Heart right ventricle (tissue), 16 donors: ENCODE measurements around the gene POLR2H. TPM values are rescaled to one million over a fixed set of nuclear protein-coding genes. Genes with fewer than 3 reads are reported as not detected.

Experiments
- ATAC-seq, 8 donors: fragments of 200-7000 bp; cut with Tn5 transposase; one replicate each; pipeline ENCODE4 v1.9.1; 2020; ENCODE audit warnings: mild to moderate bottlenecking in 8 of 8, moderate library complexity in 8 of 8, moderate number of reproducible peaks in 1 of 8
- DNase-seq, 2 donors: peaks; one replicate each; pipeline ENCODE4 v3.0.0-alpha.2; 2020
- H3K27ac ChIP-seq, 10 donors: fragments of 200-600 bp; sonication (generic) in 2 of 10; one replicate each; pipeline versions ENCODE4 v1.5.0 to v1.8.0; 2020 to 2022; ENCODE audit warnings: mild to moderate bottlenecking in 3 of 10
- H3K27me3 ChIP-seq, 7 donors: fragments of 200-600 bp; one replicate each; pipeline ENCODE4 v1.8.0; 2021 to 2022; ENCODE audit warnings: mild to moderate bottlenecking in 2 of 7
- H3K36me3 ChIP-seq, 9 donors: fragments of 200-600 bp; sonication (generic) in 1 of 9; one replicate each; pipeline versions ENCODE4 v1.5.0 to v1.8.0; 2020 to 2022; ENCODE audit warnings: mild to moderate bottlenecking in 2 of 9
- H3K4me1 ChIP-seq, 9 donors: fragments of 200-600 bp; sonication (generic) in 1 of 9; one replicate each; pipeline versions ENCODE4 v1.5.0 to v1.8.0; 2020 to 2022; ENCODE audit warnings: mild to moderate bottlenecking in 4 of 9
- H3K4me3 ChIP-seq, 10 donors: fragments of 200-600 bp; sonication (generic) in 2 of 10; one replicate each; pipeline versions ENCODE4 v1.5.0 to v1.8.0; 2020 to 2022; ENCODE audit warnings: mild to moderate bottlenecking in 7 of 10, moderate library complexity in 2 of 10
- H3K9me3 ChIP-seq, 11 donors: fragments of 200-600 bp in 10 of 11; sonication (generic) in 2 of 11; one replicate each; pipeline versions ENCODE4 v1.5.0 to v1.8.0; 2013 to 2022; ENCODE audit warnings: mild to moderate bottlenecking in 2 of 11, control low read depth in 1 of 11, moderate library complexity in 1 of 11
- CTCF ChIP-seq, 9 donors: fragments of 200-600 bp; sonication (generic) in 2 of 9; IDR thresholded peaks; one replicate each; pipeline versions ENCODE4 v1.5.0 to v1.8.0; 2021 to 2022; ENCODE audit warnings: antibody characterized with exemption in 9 of 9, mild to moderate bottlenecking in 5 of 9, moderate library complexity in 1 of 9
- WGBS, 2 donors: extraction: QIAGEN DNeasy Blood & Tissue Kit; methylation state at CpG; one replicate each; pipeline ENCODE4 v1.1.7; 2013; ENCODE audit warnings: inconsistent platforms in 1 of 2; 5-methylcytosine and 5-hydroxymethylcytosine counted together
- intact Hi-C, 10 donors: fragments of 100-400 bp; cut with DNase I; formaldehyde crosslinking; loops; one replicate each; pipeline versions ENCODE4 v1.11.1 to v1.14.2; 2022
- polyA plus RNA-seq, 2 donors: library from polyadenylated mRNA; stranded (reverse); fragments of 200-250 nt; gene quantifications; one replicate each; pipeline ENCODE4 v1.2.3, GENCODE V29; 2013
- total RNA-seq, 10 donors: library from RNA; stranded (reverse); fragmentation: NEBNext Ultra II Directional in 3 of 10; extraction: Animal tissue kit (Norgen Biotek cat#: 25700) in 3 of 10; gene quantifications; one replicate each; pipeline versions ENCODE4 v1.2.1 to v1.2.4, GENCODE V29; 2021 to 2023
- donor health status: Arrhythmogenic right ventricular cardiomyopathy.
- donor health status: ischemic (EF 13 %, LVEDD 7.1; RV severe dilation, severe dysfunction).
- donor health status: healthy with polysubstance abuse.
- donor health status: DM: no; HTN: yes; CAD: no.
- donor health status: DM: no; HTN: no; CAD: no.
- donor health status: ischemic (EF 25% LVEDD 6.9; RV normal size, moderate dysfunction).
- donor health status: ischemic (EF 25% LVEDD 5.7; RV mildly dilated, moderate dysfunction).
- donor health status: healthy.
- donor health status: DM: yes; HTN: yes; CAD: no.
- donor health status: Ischemic cardiomyopathy.
- donor health status: ischemic (EF 35%, LVEDD 5.7; RV mildly dilated, moderate dysfunction).
- donor health status: nonischemic (EF 11% LVEDD 7.7; RV severe dilation, severe dysfunction).
- donor health status: DM: yes; HTN: yes; CAD: no.
- donor health status: PGD.
- donor health status: ischemic (EF 29% LVEDD 5.4; RV normal size, mild dysfunction).
- donor health status: nonischemic (EF 23%, LVEDD 6.1; RV moderate dilation, normal function).

The POLR2H gene
- total and polyA plus RNA-seq, 12 donors = 17.4 to 63.7 (median 24.5) TPM

GRCh38 chr3:184389384-184389783, 27.9 kb downstream of the POLR2H start:
- Histone ChIP-seq H3K9me3 (no peaks in the 10 kb centered on the region), H3K27me3 (peaks cover 0 to 23% (median 10%) of the 10 kb centered on the region in 7 donors), H3K27ac (no peak overlapping the region), H3K36me3 (peaks cover 0 to 28% (median 0%) of the 10 kb centered on the region in 9 donors), H3K4me1 (no peaks in the 10 kb centered on the region), H3K4me3 (no peak overlapping the region)
- no peak for TF ChIP-seq CTCF (IDR thresholded peaks at IDR 0.05)
- intact Hi-C loops = loop anchor here in 1 of 10 donors (10.0 kb wide), 1 partner anchor 385 kb away; no protein-coding TSS in a partner anchor
- DNase-seq = no peak
- ATAC-seq = no peak
- 47 to 61% methylated on average over 5 of the region's 5 CpGs for WGBS, 2 donors

- no peak for DNase-seq
- H3K36me3 ChIP-seq = peaks cover 0 to 26% (median 0%) of the 10 kb centered on the region in 9 donors
- no peak overlapping the region for H3K27ac ChIP-seq
- WGBS, 2 donors = 90 to 93% methylated on average over 4 to 5 of the region's 5 CpGs
- intact Hi-C loops = loop anchor here in 1 of 10 donors (10.0 kb wide), 1 partner anchor 385 kb away; no protein-coding TSS in a partner anchor
- H3K4me1 ChIP-seq = no peaks in the 10 kb centered on the region
- ATAC-seq = no peak
- H3K27me3 ChIP-seq = peaks cover 0 to 23% (median 10%) of the 10 kb centered on the region in 7 donors
- no peak for TF ChIP-seq CTCF (IDR thresholded peaks at IDR 0.05)
- H3K9me3 ChIP-seq = no peaks in the 10 kb centered on the region
- H3K4me3 ChIP-seq = no peak overlapping the region
Measured at GRCh38 chr3:184389935-184390528, 28.5 kb downstream of the POLR2H start.

GRCh38 chr3:184391266-184391665, 29.8 kb downstream of the POLR2H start:
- no peak for TF ChIP-seq CTCF (IDR thresholded peaks at IDR 0.05)
- DNase-seq (no peak), ATAC-seq (peak in 1 of 8 donors; percentile 14)
- intact Hi-C loops = no loop called here
- WGBS, 2 donors = 77% methylated on average over 3 of the region's 3 CpGs
- Histone ChIP-seq H3K27ac (no peak overlapping the region), H3K4me3 (no peak overlapping the region), H3K36me3 (peaks cover 0 to 18% (median 0%) of the 10 kb centered on the region in 9 donors), H3K4me1 (no peaks in the 10 kb centered on the region), H3K27me3 (peaks cover 0 to 17% (median 5%) of the 10 kb centered on the region in 7 donors), H3K9me3 (no peaks in the 10 kb centered on the region)

GRCh38 chr3:184395320-184395660, 33.8 kb downstream of the POLR2H start:
- no peak for TF ChIP-seq CTCF (IDR thresholded peaks at IDR 0.05)
- no peak for ATAC-seq

More at GRCh38 chr3:184395320-184395660, 33.8 kb downstream of the POLR2H start:
- Histone ChIP-seq H3K9me3 (no peaks in the 10 kb centered on the region), H3K27me3 (peaks cover 0 to 17% (median 7%) of the 10 kb centered on the region in 7 donors), H3K27ac (no peak overlapping the region), H3K4me3 (no peak overlapping the region), H3K36me3 (no peaks in the 10 kb centered on the region), H3K4me1 (no peaks in the 10 kb centered on the region)
- DNase-seq = no peak
- intact Hi-C loops = no loop called here
- 83 to 89% methylated on average over 5 of the region's 5 CpGs for WGBS, 2 donors
